ENCODE results near the gene BSDC1. TPM values are rescaled to one million over a fixed set of nuclear protein-coding genes. Genes with fewer than 3 reads are reported as not detected.

The BSDC1 gene
- total and polyA plus RNA-seq, 11 donors: 25.1 to 53.2 (median 44.5) TPM

DNA sequence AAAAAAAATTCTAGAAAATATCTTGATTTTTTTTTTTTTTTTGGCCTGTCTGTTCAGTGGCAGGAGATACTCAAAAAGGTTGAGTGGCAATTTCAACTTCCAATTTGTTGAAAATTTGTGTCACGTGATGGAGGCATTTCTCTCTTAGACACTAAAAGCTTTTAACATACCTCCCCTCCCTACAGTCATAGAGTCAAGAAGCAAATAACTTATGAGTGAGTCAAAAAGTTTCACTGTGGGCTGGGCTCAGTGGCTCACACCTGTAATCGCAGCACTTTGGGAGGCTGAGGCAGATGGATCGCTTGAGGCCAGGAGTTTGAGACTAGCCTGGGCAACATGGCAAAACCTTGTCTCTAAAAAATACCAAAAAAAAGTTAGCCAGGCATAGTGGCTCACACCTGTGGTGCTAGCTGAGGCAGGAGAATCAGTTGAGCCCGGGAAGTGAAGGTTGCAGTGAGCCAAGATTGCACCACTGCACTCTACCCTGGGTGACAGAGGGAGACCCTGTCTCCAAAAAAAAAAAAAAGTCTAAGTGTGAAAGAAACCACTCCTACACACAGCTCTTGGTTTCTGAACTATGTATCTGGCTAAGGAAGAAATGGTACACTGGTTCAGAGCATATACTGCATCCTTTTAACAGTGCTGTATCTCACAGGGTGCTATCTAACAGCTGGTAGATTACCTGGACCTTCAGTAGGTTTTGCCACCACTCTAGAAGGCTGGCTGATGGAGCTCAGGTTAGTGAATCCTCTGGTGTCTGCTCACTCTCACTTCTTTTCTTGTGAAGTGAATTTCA, 11.6 kb upstream of the BSDC1 start:
- ATAC-seq: no peak
- Histone ChIP-seq H3K4me3 (no peak overlapping the region), H3K27me3 (no peaks in the 10 kb centered on the region), H3K36me3 (no peaks in the 10 kb centered on the region), H3K4me1 (peaks cover 0 to 7% (median 0%) of the 10 kb centered on the region in 12 donors), H3K27ac (no peak overlapping the region), H3K9me3 (no peaks in the 10 kb centered on the region)
- intact Hi-C loops (cut with DNase I): loop anchor here in 6 of 10 donors (5.0 to 10.0 kb wide), 5 partner anchors 356 to 679 kb away; partner anchors contain the start of genes AZIN2 (in 1 of the 6) and FNDC5 (in 1 of the 6)
- DNase-seq: no peak
- WGBS, 4 donors: 88 to 92% (median 90%) methylated on average over 4 of the region's 4 CpGs
- TF ChIP-seq POLR2A (IDR thresholded peaks at IDR 0.05) (no peak), CTCF (IDR thresholded peaks at IDR 0.05) (no peak)

DNA sequence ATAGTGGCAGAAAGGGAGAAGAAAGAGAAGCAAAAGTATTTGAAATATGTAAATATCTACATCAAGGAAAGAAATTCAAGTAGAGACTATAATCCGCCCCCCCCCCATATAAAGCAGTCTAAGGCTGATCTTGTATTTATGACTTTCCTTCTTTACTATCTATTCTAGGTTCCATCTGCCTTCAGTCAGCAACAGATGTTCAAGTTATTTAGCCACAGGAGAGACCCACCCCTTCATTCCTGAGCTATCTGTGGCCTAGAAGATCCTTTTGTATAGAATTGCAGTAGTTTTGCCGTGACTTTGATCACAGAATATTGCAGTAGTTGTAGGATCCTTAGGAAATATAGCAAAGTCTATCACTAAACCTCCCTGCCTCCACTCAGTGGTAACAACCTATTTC, 10.7 kb upstream of the BSDC1 start:
- no peak for DNase-seq
- ATAC-seq: no peak
- intact Hi-C loops (cut with DNase I): loop anchor here in 7 of 10 donors (5.0 to 10.0 kb wide), 7 partner anchors 357 to 680 kb away; partner anchors contain the start of genes AZIN2 (in 1 of the 7) and FNDC5 (in 1 of the 7)
- Histone ChIP-seq H3K27ac (no peak overlapping the region), H3K27me3 (no peaks in the 10 kb centered on the region), H3K9me3 (no peaks in the 10 kb centered on the region), H3K4me1 (peaks cover 0 to 12% (median 0%) of the 10 kb centered on the region in 12 donors), H3K36me3 (no peaks in the 10 kb centered on the region), H3K4me3 (no peak overlapping the region)
- no peak for TF ChIP-seq POLR2A (IDR thresholded peaks at IDR 0.05)
- no peak for TF ChIP-seq CTCF (IDR thresholded peaks at IDR 0.05)
- WGBS, 4 donors: 43 to 48% (median 45%) methylated on average over 2 of the region's 2 CpGs

GRCh38 chr1:32400876-32401631, 6.8 kb upstream of the BSDC1 start:
- H3K27ac ChIP-seq: peak overlapping the region in 10 of 12 donors; percentile 2 to 67 (median 42)
- H3K4me3 ChIP-seq: no peak overlapping the region
- no peaks in the 10 kb centered on the region for H3K27me3 ChIP-seq
- WGBS, 4 donors: 37 to 45% (median 38%) methylated on average over 13 of the region's 13 CpGs
- ATAC-seq (peak; percentile 93 to 99 (median 98)), DNase-seq (peak; percentile 82 to 92 (median 88))
- H3K4me1 ChIP-seq: peaks cover 0 to 12% (median 0%) of the 10 kb centered on the region in 12 donors
- H3K36me3 ChIP-seq: no peaks in the 10 kb centered on the region
- peak; percentile 82 to 96 (median 88) for TF ChIP-seq CTCF (IDR thresholded peaks at IDR 0.05)
- peak in 1 of 2 donors; percentile 12 for TF ChIP-seq POLR2A (IDR thresholded peaks at IDR 0.05)
- intact Hi-C loops (cut with DNase I): loop anchor here (1.0 to 10.0 kb wide), 9 partner anchors 13 to 684 kb away; partner anchors contain the start of genes AZIN2 (in 1 of the 10) and FNDC5 (in 1 of the 10)
- H3K9me3 ChIP-seq: no peaks in the 10 kb centered on the region

Data from heart left ventricle (tissue), 16 donors.